ENCODE data around the gene SMAD6.

The SMAD6 gene

GRCh38 chr15:66655511-66655910 is 46.5 kb upstream of the SMAD6 start:
- no peak overlapping the region for H2AFZ ChIP-seq (ENCODE audit: low read length)
- no peaks in the 10 kb centered on the region for H3K27me3 ChIP-seq (ENCODE audit: insufficient read depth, low read length, poor library complexity, severe bottlenecking)
- H3K9ac ChIP-seq (ENCODE audit: low read depth, low read length, poor library complexity, severe bottlenecking) = peak overlapping the region; percentile 77
- TF ChIP-seq EZH2phosphoT487 (IDR thresholded peaks at IDR 0.05; ENCODE audit: borderline replicate concordance) (no peak), CTCF (conservative IDR thresholded peaks at IDR 0.05; ENCODE audit: low read length) (no peak)
- no peaks in the 10 kb centered on the region for H3K9me3 ChIP-seq (ENCODE audit: insufficient read depth, low read depth, low read length)
- H3K9me2 ChIP-seq (replicated peaks; ENCODE audit: low read depth, low read length) = no peaks in the 10 kb centered on the region
- peaks cover 3% of the 10 kb centered on the region for H3K4me1 ChIP-seq (ENCODE audit: insufficient read depth, low read length, poor library complexity, severe bottlenecking)
- H3K4me3 ChIP-seq (ENCODE audit: low read length, poor library complexity, severe bottlenecking) = peak overlapping the region; percentile 62
- no peaks in the 10 kb centered on the region for H3F3A ChIP-seq (ENCODE audit: low read depth)
- no peaks in the 10 kb centered on the region for H3K36me3 ChIP-seq (ENCODE audit: insufficient read depth, low read length)
- H3K4me2 ChIP-seq (ENCODE audit: low read depth, low read length, poor library complexity, severe bottlenecking) = peak overlapping the region; percentile 38
- H3K79me2 ChIP-seq (ENCODE audit: insufficient read depth, low read length) = peaks cover 7% of the 10 kb centered on the region; the same call in 1 of the 2 replicates
- H4K20me1 ChIP-seq (ENCODE audit: insufficient read depth, low read length, poor library complexity, severe bottlenecking) = no peaks in the 10 kb centered on the region

DNA sequence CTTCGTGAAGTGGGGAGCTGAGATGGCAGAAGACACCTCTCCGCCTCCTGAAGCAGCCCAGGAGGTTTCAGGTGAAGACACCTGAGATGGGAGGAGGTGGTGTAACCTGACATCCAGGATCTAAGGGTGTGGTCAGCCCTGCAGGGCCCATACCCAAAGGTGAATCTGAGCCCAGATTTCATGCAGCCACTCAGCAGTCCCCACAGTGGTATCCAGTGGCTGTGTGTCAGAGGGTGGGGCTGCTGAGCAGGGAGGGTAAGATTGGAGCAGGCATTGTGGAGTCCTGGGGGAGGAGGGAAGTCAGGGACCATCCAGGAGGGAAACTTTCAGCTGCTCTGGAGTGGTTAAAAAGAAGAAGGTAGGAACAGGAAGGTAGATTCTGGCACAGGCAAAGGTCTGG is 46.0 kb upstream of the SMAD6 start:
- Histone ChIP-seq H3F3A (ENCODE audit: low read depth) (no peaks in the 10 kb centered on the region), H4K20me1 (ENCODE audit: insufficient read depth, low read length, poor library complexity, severe bottlenecking) (no peaks in the 10 kb centered on the region), H3K27me3 (ENCODE audit: insufficient read depth, low read length, poor library complexity, severe bottlenecking) (no peaks in the 10 kb centered on the region), H3K36me3 (ENCODE audit: insufficient read depth, low read length) (no peaks in the 10 kb centered on the region), H3K4me1 (ENCODE audit: insufficient read depth, low read length, poor library complexity, severe bottlenecking) (peaks cover 3% of the 10 kb centered on the region), H3K79me2 (ENCODE audit: insufficient read depth, low read length) (peaks cover 7% of the 10 kb centered on the region; the same call in 1 of the 2 replicates), H2AFZ (ENCODE audit: low read length) (no peak overlapping the region), H3K9ac (ENCODE audit: low read depth, low read length, poor library complexity, severe bottlenecking) (peak overlapping the region; percentile 77), H3K4me2 (ENCODE audit: low read depth, low read length, poor library complexity, severe bottlenecking) (peak overlapping the region; percentile 38), H3K4me3 (ENCODE audit: low read length, poor library complexity, severe bottlenecking) (peak overlapping the region; percentile 62), H3K9me2 (replicated peaks; ENCODE audit: low read depth, low read length) (no peaks in the 10 kb centered on the region), H3K9me3 (ENCODE audit: insufficient read depth, low read depth, low read length) (no peaks in the 10 kb centered on the region)
- no peak for TF ChIP-seq CTCF (conservative IDR thresholded peaks at IDR 0.05; ENCODE audit: low read length)
- no peak for TF ChIP-seq EZH2phosphoT487 (IDR thresholded peaks at IDR 0.05; ENCODE audit: borderline replicate concordance)

GRCh38 chr15:66657185-66658020 is 44.6 kb upstream of the SMAD6 start:
- no peaks in the 10 kb centered on the region for H3K9me2 ChIP-seq (replicated peaks; ENCODE audit: low read depth, low read length)
- no peaks in the 10 kb centered on the region for H3K9me3 ChIP-seq (ENCODE audit: insufficient read depth, low read depth, low read length)
- H3F3A ChIP-seq (ENCODE audit: low read depth) = no peaks in the 10 kb centered on the region
- peaks cover 7% of the 10 kb centered on the region; the same call in 1 of the 2 replicates for H3K79me2 ChIP-seq (ENCODE audit: insufficient read depth, low read length)
- no peak overlapping the region for H3K4me3 ChIP-seq (ENCODE audit: low read length, poor library complexity, severe bottlenecking)
- no peaks in the 10 kb centered on the region for H3K27me3 ChIP-seq (ENCODE audit: insufficient read depth, low read length, poor library complexity, severe bottlenecking)
- H3K4me1 ChIP-seq (ENCODE audit: insufficient read depth, low read length, poor library complexity, severe bottlenecking) = peaks cover 3% of the 10 kb centered on the region
- no peak overlapping the region for H3K4me2 ChIP-seq (ENCODE audit: low read depth, low read length, poor library complexity, severe bottlenecking)
- no peak for TF ChIP-seq CTCF (conservative IDR thresholded peaks at IDR 0.05; ENCODE audit: low read length)
- TF ChIP-seq EZH2phosphoT487 (IDR thresholded peaks at IDR 0.05; ENCODE audit: borderline replicate concordance) = no peak
- H4K20me1 ChIP-seq (ENCODE audit: insufficient read depth, low read length, poor library complexity, severe bottlenecking) = no peaks in the 10 kb centered on the region
- H3K36me3 ChIP-seq (ENCODE audit: insufficient read depth, low read length) = no peaks in the 10 kb centered on the region
- no peak overlapping the region for H2AFZ ChIP-seq (ENCODE audit: low read length)
- H3K9ac ChIP-seq (ENCODE audit: low read depth, low read length, poor library complexity, severe bottlenecking) = no peak overlapping the region
